ENCODE data around the gene PCDHGA3.
"Not testable (repeated sequence)": the region's sequence is repeated elsewhere in the genome, so short reads cannot be mapped to it uniquely, and the experiment has no call there.

Gene PCDHGA3
- long read RNA-seq, donor 1, partial matches to known transcripts, result 0 of 1 reads
- long read RNA-seq, donor 1, other reads (novel, unspliced or antisense), result 0 of 1 reads
- long read RNA-seq, donor 2, full-length matches to known transcripts, result 2 of 2 reads
- long read RNA-seq, donor 2, partial matches to known transcripts, result 0 of 2 reads
- long read RNA-seq, donor 2, other reads (novel, unspliced or antisense), result 0 of 2 reads
- long read RNA-seq, donor 3, partial matches to known transcripts, result 0 of 1 reads
- long read RNA-seq, donor 3, other reads (novel, unspliced or antisense), result 0 of 1 reads
- long read RNA-seq, donor 4, partial matches to known transcripts, result 0 of 1 reads
- long read RNA-seq, donor 4, other reads (novel, unspliced or antisense), result 0 of 1 reads
- long read RNA-seq, donor 5, partial matches to known transcripts, result 0 of 1 reads
- long read RNA-seq, donor 5, other reads (novel, unspliced or antisense), result 0 of 1 reads
- long read RNA-seq, donor 6, full-length matches to known transcripts, result 5 of 5 reads
- long read RNA-seq, donor 6, partial matches to known transcripts, result 0 of 5 reads
- long read RNA-seq, donor 6, other reads (novel, unspliced or antisense), result 0 of 5 reads
- long read RNA-seq, donor 7, partial matches to known transcripts, result 0 of 4 reads
- long read RNA-seq, donor 7, other reads (novel, unspliced or antisense), result 0 of 4 reads
- long read RNA-seq, donor 8, full-length matches to known transcripts, result 2 of 2 reads
- long read RNA-seq, donor 8, partial matches to known transcripts, result 0 of 2 reads
- long read RNA-seq, donor 8, other reads (novel, unspliced or antisense), result 0 of 2 reads

DNA sequence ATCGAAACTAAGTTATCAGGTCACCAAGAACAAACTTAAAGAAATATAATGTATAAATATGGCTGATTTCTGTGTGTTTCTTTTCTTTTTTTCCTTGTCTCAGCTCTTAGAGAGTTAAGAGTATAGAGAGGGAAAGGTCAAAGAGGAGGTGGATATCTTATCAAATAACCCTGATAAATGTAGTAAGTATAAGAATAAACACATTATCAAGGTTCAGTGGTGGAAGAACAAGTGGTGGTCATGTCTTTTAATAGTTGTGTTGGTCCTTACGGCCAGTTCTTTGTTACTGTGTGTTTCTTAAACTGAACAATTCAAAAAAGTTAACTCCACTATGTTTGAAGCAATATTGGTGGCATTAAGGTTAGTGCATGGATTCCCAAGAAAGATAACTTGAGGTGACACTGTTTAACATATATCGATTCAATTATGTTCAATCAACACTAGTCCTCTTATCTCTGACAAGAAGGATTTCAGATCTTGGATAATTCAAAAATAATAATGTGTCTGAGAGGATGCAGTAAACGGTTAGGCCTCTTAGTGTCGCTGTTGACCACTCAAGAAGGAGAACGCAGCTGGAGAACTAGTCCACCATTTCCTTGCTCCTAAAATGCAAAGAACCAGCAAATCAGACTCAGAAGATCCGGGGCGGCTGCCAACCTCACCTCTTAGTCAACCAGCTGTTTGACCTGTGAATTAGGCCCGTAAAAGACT is at the start of gene PCDHGA3:
PCDHGA3 (plus strand) TSS at position 588 of the 711 bp plus-strand sequence. CDS start 205 bp downstream, outside the sequence.
- DNase-seq, result no peak

DNA sequence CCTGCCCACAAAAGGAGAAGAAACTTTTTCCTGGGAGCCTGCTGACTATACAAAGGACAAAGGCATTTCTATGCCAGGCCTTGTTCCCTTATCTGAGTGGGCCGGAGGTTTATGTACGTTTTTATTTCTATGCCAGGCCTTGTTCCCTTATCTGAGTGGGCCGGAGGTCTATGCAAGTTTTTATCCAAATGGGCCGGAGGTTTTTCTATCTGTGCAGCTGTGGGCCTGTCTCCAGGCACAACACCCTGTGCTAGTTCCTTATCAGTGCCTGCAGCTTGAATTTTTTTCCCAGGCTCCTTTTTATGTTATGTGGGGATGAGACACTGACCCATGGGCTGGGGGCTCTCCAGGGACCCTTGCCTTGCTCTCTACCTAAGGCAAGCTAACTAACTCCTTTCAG is 45.3 kb upstream of the PCDHGA3 start:
- no peak for DNase-seq

DNA sequence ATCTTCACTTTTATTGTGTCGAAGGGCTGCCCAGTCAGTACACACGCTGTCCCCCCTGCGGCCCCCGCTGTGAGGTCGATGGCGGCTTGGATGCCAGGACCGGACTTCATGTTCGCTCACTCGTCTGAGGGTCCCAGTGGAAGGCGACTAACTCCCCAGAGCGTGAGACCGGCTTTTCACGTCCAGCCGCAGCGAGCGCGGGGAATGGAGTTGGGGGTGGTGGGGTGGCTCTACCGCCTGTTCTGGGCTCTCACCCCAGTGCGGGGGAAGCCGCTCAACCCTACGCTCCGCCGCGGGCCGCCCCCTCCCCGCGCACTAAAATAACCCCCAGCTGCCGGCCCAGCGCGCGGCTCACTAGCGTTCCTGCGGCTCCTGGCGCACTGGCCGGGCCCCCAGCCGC is 39.9 kb upstream of the PCDHGA3 start, which contains the start of gene SLC25A2:
SLC25A2 (minus strand) TSS at position 294 of the 400 bp plus-strand sequence; CDS start at position 110, 184 bp downstream.
- no peak for DNase-seq

DNA sequence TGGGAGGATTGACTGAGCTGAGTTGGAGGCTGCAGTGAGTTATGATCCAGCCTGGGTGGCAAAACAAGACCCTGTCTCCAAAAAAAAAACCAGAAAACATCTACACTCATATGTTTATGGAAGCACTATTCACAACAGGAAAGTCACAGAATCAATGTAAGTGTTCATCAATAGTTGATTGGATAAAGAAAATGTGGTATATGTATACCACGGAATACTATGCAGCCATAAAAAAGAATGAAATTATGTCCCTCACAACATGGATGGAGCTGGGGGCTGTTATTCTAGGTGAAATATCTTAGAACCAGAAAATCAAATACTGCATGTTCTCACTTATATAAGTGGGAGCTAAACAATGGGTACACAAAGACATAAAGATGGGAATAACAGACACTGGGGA is 37.0 kb upstream of the PCDHGA3 start:
- no peak for DNase-seq

DNA sequence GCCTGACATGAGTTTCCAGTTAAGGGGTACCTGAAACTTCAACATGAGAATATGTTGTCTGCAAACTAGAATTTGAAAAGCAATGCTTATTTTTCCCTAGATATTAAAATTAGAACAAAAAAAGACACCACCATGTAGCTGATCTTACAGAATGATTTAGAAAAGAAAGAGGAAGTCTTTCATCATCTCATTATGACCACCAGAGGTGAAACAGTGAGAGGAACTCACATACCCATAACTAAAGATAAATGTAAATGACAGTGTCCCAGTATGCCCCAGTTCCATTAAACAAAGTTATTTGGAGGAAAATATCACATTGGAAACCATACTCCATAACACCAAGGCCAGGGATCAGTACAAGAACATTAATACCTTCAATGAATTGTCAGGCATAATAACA is 29.9 kb upstream of the PCDHGA3 start:
- no peak for DNase-seq

DNA sequence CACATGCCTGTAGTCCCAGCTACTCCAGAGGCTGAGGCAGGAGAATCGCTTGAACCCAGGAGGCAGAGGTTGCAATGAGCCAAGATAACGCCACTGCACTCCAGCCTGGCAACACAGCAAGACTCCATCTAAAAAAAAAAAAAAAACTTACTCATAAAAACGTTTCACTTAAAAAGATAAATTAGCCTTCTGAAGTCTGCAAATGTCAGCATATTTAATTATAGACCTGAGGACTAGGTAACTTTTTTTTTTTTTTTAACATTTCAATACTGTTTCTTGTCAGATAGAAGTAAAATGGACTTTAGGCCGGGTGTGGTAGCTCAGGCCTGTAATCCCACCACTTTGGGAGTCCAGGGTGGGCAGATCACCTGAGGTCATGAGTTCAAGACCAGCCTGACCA is 26.7 kb upstream of the PCDHGA3 start:
- DNase-seq, result not testable (repeated sequence)

DNA sequence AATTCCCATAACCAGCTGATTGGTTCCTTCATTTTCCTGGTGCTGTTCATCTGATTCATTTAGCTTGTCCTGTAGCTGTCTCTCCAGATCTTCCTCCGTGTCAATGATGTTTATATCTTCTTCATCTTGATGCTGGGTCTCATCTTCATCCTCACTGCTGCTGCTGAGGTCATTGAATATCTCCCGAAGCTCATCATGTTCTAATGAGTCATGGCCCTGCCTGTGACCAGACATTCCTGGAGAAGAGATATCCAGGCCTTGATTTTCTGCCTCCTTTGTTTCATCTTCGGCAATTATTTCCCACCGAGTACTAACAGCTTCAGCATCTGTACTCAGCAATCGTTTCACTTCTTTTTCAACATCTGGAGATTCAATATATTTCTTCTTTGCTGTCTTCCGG is 24.4 kb upstream of the PCDHGA3 start:
- no peak for DNase-seq

DNA sequence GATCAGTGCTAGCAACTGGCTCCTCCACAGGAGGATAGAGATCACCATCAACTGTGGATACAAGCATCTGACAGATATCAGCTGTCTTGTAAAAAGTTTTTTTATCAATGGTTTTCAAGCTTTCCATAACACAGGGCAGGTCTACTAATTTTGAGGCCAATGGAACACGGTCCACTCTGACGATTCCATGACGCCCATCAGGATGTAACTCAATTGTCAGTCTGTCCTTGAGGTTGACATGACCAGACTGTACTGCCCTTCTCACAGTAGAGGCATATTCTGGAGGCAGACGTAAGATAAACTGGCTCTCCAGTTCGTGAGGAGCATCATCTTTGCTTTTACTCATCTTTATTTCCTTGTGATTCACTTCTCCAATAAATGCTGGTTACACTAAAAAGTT is 23.9 kb upstream of the PCDHGA3 start:
- no peak for DNase-seq

DNA sequence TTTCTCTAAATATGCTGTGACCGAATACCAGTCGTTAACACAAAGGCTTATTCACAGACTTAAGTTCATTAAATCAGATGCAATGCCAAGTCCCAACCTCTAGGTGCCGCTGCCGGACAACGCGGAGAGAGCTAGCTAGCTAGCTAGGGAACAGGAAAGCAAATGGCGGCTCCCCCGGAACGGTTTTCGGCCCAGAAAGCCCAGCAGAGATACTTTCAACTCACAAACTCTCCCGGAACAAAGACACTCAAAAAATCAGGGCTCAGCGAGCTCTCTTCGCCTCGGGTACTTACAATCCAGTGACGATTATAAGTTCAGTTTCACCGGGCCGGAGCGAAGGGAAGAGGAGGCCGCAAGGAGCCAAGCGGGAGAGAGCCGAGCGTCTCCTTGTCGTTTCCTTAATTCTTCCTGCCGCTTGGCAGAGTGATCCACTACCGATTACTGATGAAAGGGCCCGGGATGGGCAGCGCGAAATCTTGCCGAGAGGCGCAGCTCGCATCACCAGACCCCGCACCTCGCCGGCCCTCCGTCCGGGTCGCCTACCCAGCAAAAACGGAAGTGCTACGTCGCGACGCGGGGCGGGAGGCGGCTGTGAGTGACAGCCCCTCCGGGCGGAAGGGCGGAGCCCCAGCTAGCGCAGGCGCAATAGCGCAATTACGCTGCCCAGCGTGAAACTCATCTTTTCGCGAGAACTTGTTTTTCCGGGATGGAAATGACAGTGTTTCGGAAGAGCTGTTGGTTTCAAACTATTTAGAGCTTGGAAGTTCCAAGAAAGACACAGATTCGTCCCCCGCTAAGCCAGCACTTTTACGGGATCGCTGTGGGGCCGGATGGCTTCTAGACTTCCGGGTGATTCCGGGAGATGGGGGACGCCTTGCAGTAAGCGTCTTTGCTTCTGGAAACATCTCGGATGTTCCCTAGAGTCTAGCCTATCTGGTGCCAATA is 23.1 kb upstream of the PCDHGA3 start, which contains the start of gene TAF7:
TAF7 (minus strand) TSS at position 560 of the 945 bp plus-strand sequence. CDS start 740 bp downstream, outside the sequence.
- DNase-seq, result peak; percentile 97

DNA sequence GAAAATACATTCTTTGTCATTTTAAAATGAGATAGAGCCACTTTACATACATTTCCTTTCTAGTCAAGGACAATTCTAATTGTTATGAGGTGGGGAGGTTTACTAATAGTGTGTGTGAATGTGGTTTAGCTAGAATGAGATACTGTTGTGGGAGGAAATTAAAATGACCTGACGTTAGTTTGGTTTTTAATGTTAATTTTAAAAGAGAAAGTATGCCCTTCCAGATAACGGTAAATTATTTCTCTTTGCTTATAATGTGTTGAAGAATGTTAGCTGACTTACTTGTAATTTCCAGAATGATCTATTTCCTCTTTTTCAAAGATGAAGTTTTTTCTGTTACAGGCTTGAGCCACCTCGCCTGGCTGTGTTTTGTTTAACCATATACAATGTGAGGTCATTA is 21.4 kb upstream of the PCDHGA3 start:
- no peak for DNase-seq

DNA sequence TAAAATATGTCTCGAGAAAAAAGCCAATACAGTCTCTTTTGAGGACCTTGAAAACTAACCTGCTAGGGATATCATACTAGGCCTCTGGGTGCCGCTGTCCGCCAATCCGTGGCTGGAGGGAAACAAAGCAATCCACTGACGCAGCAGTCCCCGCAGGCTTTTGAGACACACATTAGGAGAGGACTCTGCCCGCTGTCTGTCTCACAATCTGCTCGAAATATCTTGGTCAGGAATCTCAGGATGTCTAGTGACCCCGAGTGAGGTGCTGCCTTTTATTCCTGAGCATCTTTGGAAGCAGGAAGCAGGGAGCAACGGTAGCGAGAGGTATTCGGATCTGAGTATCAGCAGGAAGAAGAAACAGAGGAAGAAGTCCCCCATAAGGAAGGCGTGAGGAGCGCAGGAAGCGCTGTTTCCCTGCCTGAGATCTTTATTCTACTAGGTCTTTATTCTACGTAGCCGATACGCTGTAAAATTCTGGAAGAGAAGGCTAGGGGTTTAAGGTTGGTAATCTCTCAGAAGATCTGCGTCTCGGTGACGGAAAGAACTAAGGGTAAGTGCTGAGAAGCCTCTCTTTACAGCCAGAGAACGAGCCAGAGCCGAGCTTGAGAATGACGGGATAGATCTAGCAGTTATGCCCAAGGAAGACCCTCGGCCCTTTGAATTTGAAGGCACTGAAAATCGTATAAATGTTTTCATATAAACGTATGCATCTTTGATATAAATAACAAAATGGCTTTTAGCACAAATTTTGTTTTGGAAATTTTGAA is 17.4 kb upstream of the PCDHGA3 start:
- peak; percentile 50 for DNase-seq

DNA sequence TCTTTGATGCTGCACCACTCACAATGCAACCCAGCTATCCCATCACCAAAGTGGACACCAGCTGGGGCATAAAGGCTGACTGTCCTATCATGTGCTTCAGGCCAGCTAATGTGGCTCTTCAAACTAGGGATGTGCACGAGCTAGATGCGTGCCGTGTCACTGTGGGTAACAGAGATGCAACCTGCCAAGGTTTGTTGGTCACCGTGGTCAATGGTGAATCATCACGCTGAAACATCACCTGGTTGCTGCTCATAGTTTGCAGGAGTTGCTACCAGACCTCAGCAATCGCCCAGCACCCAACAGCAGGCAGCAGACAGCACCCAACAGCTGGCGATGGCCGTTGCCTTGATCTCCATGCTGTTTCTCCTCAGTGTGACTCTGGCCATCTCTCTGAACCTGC is 15.4 kb upstream of the PCDHGA3 start:
- no peak for DNase-seq

DNA sequence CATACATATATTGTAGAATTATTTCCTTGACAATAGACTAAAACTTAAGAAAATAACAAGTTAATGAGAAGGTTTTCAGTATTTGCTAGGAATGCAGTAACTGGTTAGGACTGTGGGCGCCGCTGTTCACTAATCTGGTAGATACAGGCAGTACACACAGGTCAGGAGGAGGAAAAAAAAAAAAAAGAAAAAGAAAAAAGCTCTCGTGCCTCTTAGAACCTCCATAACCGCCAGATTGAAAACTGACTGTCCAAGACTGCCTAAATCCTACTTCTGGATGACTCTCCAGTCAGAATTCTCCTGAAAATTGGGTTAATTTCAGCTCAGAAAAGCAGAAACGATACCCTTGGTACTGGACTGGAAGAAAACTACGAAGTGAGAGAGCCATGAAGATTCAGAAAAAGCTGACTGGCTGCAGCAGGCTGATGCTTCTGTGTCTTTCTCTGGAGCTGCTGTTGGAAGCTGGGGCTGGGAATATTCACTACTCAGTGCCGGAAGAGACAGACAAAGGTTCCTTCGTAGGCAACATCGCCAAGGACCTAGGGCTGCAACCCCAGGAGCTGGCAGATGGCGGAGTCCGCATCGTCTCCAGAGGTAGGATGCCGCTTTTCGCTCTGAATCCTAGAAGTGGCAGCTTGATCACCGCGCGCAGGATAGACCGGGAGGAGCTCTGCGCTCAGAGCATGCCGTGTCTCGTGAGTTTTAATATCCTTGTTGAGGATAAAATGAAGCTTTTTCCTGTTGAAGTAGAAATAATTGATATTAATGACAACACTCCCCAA is 13.1 kb upstream of the PCDHGA3 start, which contains the start of gene PCDHGA1:
PCDHGA1 (plus strand) TSS at position 216 of the 782 bp plus-strand sequence.
- peak; percentile 4 for DNase-seq

DNA sequence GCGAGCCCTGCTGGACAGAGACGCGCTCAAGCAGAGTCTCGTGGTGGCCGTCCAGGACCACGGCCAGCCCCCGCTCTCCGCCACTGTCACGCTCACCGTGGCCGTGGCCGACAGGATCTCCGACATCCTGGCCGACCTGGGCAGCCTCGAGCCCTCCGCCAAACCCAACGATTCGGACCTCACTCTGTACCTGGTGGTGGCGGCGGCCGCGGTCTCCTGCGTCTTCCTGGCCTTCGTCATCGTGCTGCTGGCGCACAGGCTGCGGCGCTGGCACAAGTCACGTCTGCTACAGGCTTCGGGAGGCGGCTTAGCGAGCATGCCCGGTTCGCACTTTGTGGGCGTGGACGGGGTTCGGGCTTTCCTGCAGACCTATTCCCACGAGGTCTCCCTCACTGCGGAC is 11.1 kb upstream of the PCDHGA3 start:
- not testable (repeated sequence) for DNase-seq

DNA sequence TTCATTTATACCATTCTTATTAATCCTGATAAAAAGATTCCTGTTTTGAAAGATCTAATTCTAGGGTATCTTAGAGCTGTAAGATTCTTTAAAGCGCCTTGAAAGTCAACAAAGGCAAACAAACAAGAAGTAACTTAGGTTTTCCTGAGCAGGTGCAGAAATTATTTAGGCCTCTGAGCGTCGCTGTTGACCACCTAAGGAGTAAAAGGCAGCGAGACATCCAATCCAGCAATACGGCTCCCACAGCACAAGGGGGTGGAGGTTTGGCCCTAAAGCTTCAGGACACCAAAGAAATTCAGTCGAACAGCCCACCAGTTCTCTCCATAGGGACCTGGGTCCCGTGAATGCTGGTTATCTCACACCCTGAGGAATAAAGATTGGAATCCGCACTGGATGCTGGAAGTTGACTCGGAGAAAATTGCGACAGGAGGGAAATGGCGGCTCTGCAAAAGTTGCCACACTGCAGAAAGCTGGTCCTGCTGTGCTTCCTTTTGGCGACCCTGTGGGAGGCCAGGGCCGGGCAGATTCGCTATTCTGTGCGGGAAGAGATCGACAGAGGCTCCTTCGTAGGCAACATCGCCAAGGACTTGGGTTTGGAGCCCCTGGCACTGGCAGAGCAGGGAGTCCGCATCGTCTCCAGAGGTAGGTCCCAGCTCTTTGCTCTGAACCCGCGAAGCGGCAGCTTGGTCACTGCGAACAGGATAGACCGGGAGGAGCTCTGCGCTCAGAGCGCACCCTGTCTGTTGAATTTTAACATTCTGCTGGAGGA is 4.9 kb upstream of the PCDHGA3 start, which contains the start of gene PCDHGA2:
PCDHGA2 (plus strand) TSS at position 223 of the 769 bp plus-strand sequence.
- DNase-seq, result peak; percentile 47

DNA sequence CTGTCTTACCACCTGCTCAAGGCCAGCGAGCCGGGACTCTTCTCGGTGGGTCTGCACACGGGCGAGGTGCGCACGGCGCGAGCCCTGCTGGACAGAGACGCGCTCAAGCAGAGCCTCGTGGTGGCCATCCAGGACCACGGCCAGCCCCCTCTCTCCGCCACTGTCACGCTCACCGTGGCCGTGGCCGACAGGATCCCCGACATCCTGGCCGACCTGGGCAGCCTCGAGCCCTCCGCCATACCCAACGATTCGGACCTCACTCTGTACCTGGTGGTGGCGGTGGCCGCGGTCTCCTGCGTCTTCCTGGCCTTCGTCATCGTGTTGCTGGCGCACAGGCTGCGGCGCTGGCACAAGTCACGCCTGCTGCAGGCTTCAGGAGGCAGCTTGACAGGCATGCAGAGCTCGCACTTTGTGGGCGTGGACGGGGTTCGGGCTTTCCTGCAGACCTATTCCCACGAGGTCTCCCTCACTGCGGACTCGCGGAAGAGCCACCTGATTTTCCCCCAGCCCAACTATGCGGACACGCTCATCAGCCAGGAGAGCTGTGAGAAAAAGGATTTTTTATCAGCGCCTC is 2.8 kb upstream of the PCDHGA3 start:
- DNase-seq, result not testable (repeated sequence)

DNA sequence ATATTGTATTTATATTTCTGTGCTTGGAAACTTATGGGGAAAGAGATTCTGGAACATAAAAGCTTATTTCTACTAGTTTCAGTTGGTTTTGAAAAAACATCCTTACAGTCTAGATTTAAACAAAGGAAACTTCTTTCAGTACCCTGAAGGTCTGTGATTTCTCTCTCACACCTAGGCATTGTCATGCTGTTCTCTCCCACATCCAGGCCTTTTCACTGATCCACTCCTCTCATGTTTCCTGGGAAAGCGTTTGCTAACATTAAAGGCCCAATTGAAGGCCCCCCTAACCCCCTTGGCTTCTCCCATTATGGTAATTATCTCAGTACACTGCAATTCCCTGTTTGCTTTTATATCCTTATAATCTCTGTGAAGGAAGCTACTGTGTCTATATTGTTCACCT is 856 bp upstream of the PCDHGA3 start:
- DNase-seq, result no peak

DNA sequence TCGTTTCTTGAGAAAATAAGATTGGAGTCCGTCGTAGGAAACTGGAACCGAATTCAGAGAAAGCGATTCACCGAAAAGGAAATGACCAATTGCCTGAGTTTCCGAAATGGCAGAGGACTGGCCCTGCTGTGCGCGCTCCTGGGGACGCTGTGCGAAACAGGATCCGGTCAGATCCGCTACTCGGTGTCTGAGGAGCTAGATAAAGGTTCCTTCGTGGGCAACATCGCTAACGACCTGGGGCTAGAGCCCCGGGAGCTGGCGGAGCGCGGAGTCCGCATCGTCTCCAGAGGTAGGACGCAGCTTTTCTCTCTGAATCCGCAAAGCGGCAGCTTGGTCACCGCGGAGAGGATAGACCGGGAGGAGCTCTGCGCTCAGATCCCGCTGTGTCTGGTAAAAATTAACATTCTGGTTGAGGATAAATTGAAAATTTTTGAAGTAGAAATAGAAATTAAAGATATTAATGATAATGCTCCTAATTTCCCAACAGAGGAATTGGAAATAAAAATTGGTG is 379 bp downstream of the PCDHGA3 start:
- peak; percentile 23 for DNase-seq
